Measurements from ENCODE around the gene ACOXL.

The ACOXL gene

DNA sequence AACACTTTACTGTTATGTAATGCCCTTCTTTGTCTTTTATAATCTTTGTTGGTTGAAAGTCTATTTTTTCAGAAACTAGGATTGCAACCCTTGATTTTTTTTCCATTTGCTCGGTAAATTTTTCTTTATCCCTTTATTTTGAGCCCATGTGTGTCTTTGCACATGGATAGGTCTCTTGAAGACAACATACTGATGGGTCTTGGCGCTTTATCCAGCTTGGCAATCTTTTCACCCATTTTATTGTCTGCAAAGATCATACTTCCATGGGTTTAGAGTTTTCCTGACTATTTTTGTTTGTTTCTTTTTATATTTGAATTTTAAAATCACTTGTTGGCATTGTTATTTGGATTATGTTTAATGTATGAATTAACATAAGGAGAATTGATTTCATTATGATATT, 27.0 kb downstream of the ACOXL start:
- DNase-seq, result no peak

GRCh38 chr2:110764931-110765330, 32.6 kb downstream of the ACOXL start:
- DNase-seq, result no peak

DNA sequence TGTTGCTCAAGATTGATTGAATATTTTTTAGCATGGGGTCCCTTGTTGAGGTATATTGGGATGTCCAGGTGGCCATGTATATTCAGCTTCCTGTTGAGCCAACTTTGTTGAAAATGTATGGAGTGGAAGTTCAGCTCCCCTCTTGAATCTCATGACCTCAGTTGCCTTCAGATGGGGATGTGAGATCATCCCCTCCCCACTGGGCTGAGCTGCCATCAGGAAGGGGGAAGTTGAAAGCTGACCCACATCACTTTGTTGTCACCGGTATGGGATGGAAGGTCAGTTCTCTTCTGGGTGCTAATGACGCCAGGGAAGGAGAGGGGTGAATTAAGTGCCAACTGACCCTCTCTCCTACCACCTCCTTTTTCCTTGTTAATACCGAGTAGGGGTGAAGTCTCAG, 33.9 kb downstream of the ACOXL start:
- no peak for DNase-seq

DNA sequence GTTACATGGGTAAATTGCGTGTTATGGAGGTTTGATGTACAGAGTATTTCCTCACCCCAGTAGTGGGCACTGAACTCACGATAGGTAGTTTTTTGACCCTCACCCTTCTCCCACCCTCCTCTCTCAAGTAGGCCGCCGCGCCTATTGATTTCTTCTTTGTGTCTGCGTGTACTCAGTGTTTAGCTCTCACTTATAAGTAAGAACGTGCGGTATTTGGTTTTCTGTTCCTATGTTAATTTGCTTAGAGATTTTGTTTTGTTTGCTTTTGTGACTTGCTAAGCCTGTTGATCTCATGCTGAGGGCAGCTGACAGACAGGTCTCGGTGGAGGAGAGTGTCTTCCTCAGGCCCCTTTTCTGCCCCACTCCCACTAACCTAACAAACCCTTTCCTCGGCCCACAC, 36.2 kb downstream of the ACOXL start:
- no peak for DNase-seq

DNA sequence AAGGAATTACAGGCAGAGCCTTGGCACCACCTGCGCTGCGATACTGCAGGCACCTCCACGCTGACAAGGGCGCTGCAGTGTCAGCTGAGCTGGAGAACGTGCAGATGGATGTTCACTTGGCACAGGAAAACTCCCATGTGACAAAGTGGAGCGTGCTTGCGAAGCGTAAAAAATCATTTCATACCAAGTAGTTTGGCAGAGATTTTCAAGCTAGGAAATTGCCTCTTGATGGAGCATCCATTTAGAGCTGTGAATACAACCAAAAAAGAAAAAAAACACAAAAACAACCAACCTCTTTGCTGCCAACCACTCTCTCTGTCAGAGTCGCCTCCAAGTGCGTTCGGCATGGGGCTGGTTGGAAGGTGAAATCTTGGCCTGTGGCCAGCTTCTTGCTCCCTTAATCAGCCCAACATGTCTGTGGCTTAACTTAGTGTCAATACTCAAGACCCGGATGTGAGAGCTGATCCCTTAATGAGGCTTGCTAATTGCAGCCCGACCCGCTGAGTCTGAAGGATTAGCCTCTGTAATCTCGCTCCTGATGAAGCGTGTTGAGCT, 38.1 kb downstream of the ACOXL start:
- no peak for DNase-seq

GRCh38 chr2:110770959-110771431, 38.6 kb downstream of the ACOXL start:
- DNase-seq, result no peak

DNA sequence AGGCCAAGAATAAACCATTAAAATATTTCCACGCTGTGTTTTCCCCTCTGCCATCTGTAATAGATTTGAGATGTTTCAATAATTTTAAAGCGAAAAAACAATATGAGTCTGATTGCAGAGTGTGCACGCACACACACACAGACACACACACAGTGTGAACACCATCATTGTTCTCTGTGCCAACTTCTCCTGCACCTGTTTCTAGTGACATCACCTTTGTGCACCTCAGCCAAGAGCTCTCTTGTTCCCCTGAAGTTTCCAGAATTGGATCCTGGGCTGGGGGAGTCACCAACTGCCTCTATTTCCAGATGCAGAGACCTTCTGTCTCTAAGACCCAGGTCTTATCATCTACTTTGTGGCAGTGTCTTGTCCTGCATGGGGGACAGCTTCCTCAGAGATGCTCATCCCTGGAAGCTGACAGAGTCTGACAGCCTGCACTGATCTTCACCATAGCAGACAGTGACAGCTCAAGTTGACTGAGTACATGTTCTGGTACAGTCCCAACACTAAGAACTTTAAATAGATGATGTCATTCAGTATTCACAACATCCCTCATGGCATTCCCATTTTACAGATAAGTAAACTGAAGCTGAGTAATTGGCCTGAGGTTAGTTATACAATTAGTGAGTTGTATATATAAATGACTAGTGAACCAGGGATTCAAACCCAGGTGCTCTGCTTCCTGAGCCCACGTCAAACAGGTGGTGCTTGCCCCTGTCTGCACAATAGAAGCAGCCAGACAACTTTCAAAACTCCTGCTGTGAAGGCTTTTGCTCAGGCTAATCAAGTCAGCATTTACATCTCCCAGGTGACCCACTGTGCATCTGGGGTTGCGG, 39.4 kb downstream of the ACOXL start:
- DNase-seq, result no peak

DNA sequence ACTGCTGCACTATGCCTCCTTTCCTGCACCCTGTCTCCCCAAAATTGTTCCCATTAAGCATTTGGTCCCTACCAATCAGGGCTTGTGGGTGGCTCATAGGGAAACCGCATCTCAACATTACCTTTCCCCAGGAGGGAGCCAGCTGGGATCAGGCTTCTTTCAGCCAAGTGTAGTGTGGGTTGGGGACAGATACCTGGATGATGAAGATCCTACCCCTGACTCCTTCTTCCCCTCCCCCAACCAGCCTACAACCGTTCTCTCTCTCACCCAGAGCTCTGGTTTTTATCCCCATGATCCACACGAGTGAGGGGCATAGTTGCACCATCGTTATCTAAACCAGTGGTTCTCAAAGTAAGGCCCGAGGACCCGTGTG, 40.0 kb downstream of the ACOXL start:
- no peak for DNase-seq

DNA sequence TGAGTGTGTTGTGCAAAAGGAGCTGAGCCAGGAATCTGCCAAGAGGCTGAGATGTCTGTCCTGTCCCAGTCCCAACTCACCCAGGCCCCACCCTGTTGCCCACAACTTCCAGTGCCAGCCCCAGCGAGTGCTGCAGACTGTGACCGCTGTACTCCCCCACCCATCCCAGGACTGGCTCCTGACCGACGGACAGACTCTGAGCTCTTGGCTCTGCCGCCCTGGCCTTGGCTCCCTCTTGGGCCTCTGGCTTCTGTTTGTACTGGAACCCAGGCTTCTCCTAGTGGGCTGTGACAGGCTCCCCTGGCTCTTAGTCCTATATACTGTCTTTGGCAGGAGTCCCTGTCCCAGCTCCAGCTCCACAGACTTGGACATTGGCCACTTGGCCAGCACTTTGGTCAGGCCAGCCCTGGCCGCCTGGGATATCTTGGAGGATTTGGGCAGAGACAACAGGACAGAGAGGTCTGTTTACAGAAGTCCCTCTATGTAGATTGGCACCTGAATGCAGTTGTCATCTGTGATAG, 41.1 kb downstream of the ACOXL start:
- DNase-seq, result no peak

DNA sequence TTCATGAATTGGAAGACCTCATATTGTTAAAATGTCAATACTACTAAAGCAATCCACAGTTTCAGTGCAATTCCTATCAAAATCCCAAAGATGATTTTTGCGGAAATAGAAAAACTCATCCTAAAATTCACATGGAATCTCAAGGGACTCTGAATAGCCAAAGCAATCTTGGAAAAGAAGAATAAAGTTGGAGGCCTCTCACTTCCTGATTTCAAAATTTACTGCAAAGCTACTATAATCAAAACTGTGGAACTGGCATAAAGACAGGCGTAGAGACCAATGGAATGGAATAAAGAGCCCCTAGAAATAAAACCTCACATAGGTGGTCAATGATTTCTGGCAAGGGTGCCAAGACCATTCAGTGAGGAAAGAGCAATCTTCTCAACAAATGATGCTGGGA, 42.3 kb downstream of the ACOXL start:
- DNase-seq, result no peak

- DNase-seq, result no peak
Observed at GRCh38 chr2:110777531-110778311, 45.3 kb downstream of the ACOXL start.

DNA sequence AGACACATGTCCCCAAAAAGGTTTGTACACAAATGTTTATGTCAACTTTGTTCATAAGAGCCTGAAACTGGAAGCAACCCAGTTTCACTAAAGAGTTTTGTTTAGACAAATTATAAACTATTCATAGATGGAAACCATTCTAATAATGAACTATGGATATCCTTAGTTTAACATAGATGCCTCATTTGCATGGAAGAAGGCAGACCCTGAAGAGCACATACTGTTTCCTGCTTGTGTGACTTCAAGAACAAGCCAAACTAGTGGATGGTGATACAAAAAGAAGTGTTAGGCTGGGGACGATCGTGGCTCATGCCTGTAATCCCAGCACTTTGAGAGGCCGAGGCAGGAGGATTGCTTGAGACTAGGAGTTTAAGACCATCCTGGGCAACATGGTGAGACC, 48.1 kb downstream of the ACOXL start:
- DNase-seq, result no peak

GRCh38 chr2:110783196-110783873, 51.0 kb downstream of the ACOXL start:
- no peak for DNase-seq

GRCh38 chr2:110784047-110784631, 51.8 kb downstream of the ACOXL start:
- DNase-seq, result no peak

GRCh38 chr2:110785439-110785838, 53.1 kb downstream of the ACOXL start:
- no peak for DNase-seq

GRCh38 chr2:110788976-110789375, 56.6 kb downstream of the ACOXL start:
- DNase-seq, result no peak

DNA sequence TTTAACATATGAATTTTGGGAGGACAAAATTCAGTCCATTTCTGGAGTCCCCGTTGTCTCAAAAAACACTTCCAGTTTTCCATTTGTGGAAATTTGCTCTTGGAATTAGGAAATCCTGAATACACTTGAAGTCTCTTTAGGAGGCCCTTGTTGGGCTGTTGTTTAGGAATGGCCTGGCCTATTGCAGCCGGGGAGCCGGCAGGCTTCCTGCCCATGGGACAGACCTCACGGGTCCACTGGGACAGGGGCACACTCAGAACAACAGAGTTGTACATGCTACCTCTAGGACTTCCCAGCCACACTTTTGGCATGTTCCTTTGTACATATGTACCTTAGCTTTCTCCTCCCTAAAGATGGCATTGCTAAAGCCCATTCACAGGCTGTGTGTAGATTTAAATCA, 57.3 kb downstream of the ACOXL start:
- no peak for DNase-seq

GRCh38 chr2:110790907-110791306, 58.5 kb downstream of the ACOXL start:
- no peak for DNase-seq

DNA sequence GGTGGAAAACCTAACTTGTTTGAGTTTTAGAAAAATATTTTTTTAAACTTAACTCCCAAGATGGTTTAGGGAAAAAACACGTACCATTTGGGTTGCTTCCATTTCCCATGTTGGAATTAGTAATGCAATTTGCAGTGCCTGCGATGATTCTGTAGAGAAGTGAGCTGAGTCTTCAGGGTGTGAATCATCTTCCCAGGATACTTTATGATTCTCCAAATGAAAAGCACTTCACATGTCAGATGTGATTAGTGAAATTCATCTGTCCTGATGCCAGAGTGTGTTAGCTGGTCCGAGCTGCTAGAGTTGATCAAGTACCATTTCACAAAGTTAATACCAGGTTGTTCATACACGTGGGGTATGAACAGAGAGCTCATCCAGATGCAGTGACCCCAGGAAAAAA, 59.1 kb downstream of the ACOXL start:
- no peak for DNase-seq

DNA sequence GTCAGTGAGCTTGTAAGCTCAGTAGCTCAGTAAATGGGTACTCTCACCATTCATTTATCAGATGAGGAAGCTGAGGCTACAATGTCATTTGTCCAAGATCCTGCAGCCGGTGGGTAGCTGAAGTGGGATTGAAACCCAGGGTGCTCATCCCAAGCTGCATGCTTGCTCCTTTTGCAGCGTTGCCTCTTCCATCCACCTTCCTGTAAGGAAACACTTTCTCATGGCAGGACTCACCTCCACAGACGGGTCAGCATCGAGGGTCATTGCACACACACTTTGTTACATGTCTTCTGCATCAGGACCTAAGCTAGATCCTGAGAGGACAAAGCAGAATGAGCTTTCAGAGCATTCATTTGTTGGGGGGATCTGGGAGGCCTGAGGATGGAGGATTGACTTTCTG, 60.7 kb downstream of the ACOXL start:
- DNase-seq, result no peak

DNA sequence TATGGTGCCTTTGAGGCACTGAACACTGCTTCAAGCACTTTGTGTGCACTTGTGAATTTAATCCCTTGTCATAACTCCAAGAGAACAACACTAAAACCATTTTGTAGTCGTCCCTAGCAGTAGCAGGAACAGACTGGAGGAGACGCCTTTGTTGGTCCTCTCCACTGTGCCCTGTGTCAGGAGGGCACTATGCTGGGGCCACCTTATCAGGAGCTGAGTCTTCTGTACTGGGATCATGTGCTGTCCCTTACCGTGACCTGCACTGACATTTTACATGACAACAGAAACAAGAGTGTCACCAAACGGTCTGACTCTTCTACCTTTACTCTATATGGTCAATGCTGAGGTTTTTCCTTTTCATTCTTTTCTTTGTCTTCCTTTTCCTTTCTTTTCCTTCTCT, 62.0 kb downstream of the ACOXL start:
- no peak for DNase-seq

- no peak for DNase-seq
Observed at GRCh38 chr2:110794951-110795350, 62.6 kb downstream of the ACOXL start.
